IPS-11a (cell line): ENCODE results near the gene POTEB.
"Not testable (repeated sequence)": the region's sequence is repeated elsewhere in the genome, so short reads cannot be mapped to it uniquely, and the experiment has no call there.

ENCODE experiments used
- H3K4me3 ChIP-seq: one replicate; pipeline ENCODE4 v1.5.1; 2013; ENCODE audit warnings: low read depth, low read length, control low read depth

POTEB gene

DNA sequence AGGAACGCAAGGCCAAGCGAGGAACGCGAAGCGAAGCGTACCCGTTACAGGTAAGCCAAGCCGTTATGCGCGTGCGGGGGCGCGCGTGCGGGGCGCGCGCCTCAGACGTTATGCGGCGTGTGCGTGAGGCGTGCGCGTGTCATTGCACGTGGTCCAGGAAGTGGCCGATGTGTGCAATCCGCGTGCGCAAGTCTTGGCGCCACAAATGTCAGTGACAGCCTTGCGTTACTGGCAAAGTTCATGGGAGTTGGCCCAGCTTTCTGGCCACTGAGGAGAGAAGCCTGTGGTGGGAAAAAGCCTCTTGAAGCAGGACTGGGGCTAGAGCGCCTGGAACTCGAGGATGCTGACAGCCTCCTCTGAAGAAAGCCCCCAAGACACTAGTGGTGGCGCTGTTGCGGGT lies at the start of gene POTEB:
TSS of gene POTEB (minus strand) at position 101 of the 400 bp plus-strand sequence. CDS start 489 bp downstream, outside the sequence.
- H3K4me3 ChIP-seq = not testable (repeated sequence)

DNA sequence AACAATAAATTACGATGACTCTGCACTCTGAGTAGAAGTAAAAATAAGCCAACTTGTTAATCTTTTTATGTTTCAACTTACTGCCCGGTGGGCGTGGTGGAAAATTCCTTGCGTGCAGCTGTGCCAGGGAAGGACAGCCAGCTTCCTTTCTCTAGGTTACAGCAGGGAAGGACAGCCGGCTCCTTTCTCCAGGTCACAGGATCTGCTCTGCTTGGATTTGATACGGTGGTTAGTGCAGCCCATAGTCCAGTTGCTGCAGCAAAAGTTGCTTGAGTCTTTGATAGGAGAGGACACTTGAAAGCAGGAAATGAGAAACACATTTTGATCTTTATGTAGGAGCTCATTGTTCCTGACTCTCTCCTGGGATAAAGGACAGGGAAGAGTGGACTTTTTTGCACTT lies 13.4 kb upstream of the POTEB start:
- not testable (repeated sequence) for H3K4me3 ChIP-seq

DNA sequence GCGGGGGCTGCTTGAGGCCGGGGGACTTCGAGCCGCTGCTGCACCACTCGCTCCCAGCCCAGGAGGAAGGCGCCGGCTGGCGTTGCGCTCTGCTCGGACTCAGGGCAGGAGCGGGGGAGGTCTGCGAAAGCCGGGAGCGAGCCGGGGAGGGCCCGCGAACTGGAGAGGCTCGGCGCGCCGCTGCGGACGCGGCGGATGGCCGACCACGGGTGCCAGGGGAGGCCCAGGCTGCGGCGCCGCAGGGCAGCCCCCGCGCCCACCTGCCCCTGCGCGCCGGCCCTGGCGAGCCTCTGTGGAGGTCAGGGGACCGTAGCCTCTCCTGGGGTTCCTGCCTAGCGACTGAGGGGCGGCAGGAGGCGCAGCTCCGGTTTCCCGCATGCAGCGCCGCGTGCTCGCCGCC lies 12.0 kb upstream of the POTEB start:
- not testable (repeated sequence) for H3K4me3 ChIP-seq

DNA sequence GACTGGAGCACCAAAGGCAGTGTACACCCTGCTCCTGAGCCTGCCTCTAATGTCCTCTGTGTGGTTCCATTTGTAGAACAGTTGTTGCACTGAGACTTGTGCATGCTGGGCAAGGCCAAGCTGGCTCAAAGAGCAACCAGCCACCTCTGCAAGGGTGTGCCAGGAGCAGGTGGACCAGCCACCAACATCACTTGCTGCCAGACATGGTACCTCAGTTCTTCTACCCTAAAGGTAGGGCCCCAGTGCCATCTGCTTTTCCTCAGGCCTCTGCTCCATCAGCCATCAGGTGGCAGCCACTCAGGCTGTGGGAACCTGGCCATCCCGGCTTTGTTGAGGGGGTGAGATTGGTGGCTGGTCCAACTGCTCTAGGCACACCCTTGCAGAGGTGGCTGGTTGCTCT lies 38.7 kb downstream of the POTEB start:
- not testable (repeated sequence) for H3K4me3 ChIP-seq
